Stimulated activated CD8-positive, alpha-beta memory T cell treated with anti-CD3 and anti-CD28 coated beads, Interleukin-12 subunit alpha, Interleukin-12 subunit beta, amount 100 ng/mL, for 24 hours (primary cell): ENCODE data around the gene SLC41A3.

ENCODE experiments used
- DNase-seq: peaks from one replicate; pipeline ENCODE4 v3.0.0-alpha.2; 2020; ENCODE audit errors: extremely low read depth

SLC41A3 gene

DNA sequence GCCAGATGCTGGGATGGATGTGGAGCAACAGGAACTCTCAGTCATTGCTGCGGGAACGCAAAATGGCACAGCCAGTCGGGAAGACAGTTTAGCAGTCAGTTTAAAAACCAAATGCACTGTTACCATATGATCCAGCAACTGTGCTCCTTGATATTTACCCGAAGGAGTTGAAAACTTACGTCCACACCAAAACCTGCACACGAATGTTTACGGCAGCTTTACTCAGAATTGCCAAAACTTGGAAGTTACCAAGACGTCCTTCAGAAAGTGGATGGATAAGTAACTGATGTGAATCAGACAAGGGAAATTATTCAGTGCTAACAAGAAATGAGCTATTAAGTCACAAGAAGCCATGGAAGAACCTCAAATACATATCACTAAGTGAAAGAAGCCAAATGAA, 36.1 kb upstream of the SLC41A3 start:
- DNase-seq, result no peak

- no peak for DNase-seq
Observed at GRCh38 chr3:126119008-126119675, 35.2 kb upstream of the SLC41A3 start.

- no peak for DNase-seq
Observed at GRCh38 chr3:126118591-126118990, 34.7 kb upstream of the SLC41A3 start.

DNA sequence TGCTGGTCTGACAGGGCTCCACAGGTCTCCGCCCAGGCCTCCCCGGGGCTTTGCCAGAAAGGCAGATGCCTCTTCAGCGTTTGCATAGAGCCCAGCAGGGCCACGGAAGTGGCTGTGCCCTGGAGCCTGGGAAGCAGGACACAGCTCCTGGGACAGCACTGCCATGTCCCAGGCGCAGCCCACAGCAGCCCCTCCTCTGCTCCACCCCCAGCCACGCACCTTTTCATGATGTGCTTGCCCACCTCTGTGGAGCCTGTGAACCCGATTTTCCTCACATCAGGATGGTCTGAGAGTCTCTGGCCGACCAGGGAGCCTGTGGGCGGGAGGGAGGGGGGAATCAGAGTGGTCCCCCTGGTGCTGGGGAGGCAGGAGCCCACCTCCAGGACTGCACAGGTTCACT, 33.9 kb upstream of the SLC41A3 start:
- DNase-seq, result no peak

- no peak for DNase-seq
Observed at GRCh38 chr3:126117212-126117611, 33.3 kb upstream of the SLC41A3 start.

GRCh38 chr3:126116526-126116925, 32.6 kb upstream of the SLC41A3 start:
- DNase-seq, result no peak

GRCh38 chr3:126114443-126115386, 30.8 kb upstream of the SLC41A3 start:
- DNase-seq, result no peak

GRCh38 chr3:126113733-126114442, 30.0 kb upstream of the SLC41A3 start:
- no peak for DNase-seq

- DNase-seq, result no peak
Observed at GRCh38 chr3:126113238-126113555, 29.3 kb upstream of the SLC41A3 start.

GRCh38 chr3:126112531-126113237, 28.8 kb upstream of the SLC41A3 start:
- no peak for DNase-seq

- DNase-seq, result no peak
Observed at GRCh38 chr3:126111566-126112475, 27.9 kb upstream of the SLC41A3 start.

DNA sequence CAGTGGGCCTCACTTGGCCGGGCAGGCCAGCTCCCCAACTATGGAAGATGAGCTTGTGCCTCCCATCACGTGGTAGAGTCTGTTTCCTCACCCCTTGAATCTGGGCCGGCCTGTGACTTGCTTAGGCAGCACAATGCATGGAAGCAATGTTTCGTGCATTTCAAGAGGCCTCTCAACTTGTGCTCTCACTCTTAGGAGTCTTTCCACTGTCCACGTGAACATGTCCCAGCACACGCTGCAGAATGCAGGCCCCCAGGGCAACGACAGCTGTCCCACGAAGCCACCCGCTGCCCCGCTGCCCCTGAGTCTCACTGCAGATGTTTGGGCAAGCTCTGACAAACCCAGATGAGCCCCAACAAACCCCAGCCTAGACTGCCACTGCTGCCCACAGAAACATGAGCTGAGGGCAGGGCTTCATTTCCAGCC, 27.2 kb upstream of the SLC41A3 start:
- no peak for DNase-seq

- DNase-seq, result no peak
Observed at GRCh38 chr3:126110431-126111125, 26.7 kb upstream of the SLC41A3 start.

GRCh38 chr3:126109880-126110235, 25.9 kb upstream of the SLC41A3 start:
- DNase-seq, result no peak

DNA sequence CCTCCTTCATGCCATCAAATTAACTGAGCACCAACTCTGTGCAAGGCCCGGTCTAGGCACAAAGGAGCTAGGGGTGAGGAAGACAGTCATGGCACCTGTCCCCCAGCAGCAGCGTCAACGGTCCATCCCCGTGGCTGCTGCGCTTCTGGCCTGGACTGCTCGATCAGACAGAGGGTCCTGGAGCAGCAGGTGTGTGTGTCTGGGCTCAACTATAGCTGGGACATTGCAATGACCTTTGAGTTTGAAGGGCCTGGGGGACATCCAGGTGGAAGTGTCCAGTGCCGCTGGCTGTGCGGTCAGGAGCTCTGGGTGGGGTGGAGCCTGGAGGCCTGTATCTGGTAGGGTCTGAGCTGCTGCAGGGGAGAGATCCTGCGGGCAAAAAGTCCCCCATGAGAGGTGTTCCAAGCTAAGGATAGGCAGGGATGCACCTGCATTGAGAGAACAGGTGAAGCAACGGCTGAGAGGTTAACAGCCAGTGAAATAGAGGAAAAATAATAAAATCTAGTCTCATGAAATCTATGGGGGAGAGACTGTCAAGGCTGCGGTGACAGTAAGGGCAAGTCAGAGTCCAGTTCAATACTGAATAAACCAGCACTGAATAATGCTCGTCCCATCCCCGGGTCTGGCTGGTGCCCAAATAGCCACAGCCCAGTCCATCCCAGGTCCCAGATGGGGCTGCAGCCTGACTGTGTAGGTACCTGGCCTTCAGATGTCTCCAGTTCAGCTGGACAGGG, 25.4 kb upstream of the SLC41A3 start:
- DNase-seq, result no peak

DNA sequence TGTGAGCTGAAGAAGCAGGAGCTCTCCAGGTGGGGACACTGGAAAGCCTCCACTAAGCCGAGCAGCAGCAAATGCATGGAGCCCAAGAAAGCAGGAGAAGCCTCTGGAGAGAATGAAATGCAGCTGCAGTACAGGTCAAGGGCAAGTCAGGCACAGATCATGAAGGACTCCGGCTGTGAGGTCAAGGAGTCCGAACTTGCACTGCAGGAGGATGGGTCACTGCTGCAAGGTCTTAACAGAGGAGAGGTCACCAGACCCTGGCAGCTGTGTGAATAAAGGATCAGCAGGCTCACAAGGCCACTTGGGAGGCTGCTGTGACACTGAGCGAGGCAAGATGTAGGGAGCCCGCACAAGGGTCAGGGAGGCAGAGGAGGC, 24.7 kb upstream of the SLC41A3 start:
- no peak for DNase-seq

GRCh38 chr3:126107957-126108675, 24.2 kb upstream of the SLC41A3 start:
- no peak for DNase-seq

GRCh38 chr3:126107203-126107939, 23.4 kb upstream of the SLC41A3 start:
- DNase-seq, result no peak
